HG03469 (cell line): ENCODE measurements around the gene ORC6.
"Not testable (repeated sequence)": the region's sequence is repeated elsewhere in the genome, so short reads cannot be mapped to it uniquely, and the experiment has no call there.

ENCODE experiments used
- ATAC-seq: cut with Tn5 transposase; IDR thresholded peaks from one replicate; pipeline ENCODE4 v1.9.1; 2021; ENCODE audit warnings: mild to moderate bottlenecking, moderate library complexity, moderate number of reproducible peaks; ENCODE audit not compliant: unreplicated experiment

ORC6 gene

GRCh38 chr16:46689365-46690280 lies at the start of gene ORC6:
TSS of gene ORC6 (plus strand) at chr16:46689659. CDS start at chr16:46689706, 47 bp downstream.
- peak; percentile 50 for ATAC-seq

DNA sequence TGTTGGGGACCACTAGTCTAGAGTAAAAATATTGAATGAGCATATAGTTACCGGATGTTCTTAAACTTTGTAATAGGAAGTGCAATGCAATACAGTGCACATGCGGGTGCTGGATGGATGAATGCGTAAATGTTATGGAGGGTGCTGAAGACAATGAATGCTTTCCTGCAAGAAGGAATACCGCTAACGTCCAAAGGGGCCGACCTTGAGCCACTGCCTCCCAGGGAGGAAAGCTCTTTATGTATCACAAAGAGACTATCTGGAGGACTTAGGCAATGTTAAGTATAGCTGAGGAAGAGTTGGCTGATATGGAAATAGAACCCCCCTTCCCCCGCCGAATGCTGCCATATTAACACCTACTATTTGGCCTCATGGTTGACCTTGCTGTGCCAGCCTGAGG lies 40.8 kb upstream of the ORC6 start:
- no peak for ATAC-seq

DNA sequence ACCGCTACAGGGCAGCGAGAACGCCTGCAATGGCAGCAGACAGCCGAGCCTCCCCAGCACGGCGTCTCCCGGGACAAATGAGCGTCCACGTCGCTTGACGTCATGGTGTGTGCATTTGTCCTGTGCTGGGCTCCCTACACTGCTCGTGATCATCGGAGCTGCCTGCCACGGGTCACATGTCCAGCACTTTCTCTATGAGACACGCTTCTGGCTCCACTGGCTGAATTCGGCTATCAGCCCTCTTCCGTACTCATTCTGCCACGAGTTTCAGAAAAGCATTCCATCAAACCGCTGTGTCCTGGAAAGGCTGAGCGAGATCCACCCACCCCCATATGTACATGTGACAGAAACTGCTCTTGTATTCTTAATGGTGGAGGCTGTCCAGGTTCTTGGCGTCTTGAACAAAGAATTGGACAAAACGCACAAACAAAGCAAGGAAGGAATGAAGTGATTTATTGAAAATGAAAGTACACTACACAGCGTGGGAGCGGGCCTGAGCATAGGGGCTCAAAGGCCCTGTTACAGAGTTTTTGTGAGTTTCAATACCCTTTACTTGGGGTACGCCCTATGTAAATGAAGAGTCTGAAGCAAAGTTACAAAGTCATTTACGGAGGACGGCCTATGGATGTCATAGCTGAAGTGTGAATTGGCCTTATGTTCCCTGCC lies 39.7 kb upstream of the ORC6 start:
- ATAC-seq, result no peak

- ATAC-seq, result no peak
Observed at GRCh38 chr16:46650254-46650623, 39.2 kb upstream of the ORC6 start.

DNA sequence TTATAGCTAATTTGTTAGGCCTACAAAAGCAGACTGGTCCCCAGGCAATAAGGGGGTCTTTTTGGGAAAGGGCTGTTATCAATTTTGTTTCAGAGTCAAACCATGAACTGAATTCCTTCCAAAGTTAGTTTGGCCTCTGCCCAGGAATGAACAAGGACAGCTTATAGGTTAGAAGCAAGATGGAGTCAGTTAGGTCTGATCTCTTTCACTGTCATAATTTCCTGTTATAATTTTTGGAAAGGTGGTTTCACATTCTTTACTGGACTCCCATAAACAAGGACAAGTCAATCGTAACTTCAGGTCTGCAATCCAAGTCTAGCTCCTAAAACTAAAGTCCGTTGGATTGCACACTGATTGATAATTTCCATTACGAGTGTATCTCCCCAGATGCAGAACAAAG lies 38.2 kb upstream of the ORC6 start:
- ATAC-seq, result no peak

DNA sequence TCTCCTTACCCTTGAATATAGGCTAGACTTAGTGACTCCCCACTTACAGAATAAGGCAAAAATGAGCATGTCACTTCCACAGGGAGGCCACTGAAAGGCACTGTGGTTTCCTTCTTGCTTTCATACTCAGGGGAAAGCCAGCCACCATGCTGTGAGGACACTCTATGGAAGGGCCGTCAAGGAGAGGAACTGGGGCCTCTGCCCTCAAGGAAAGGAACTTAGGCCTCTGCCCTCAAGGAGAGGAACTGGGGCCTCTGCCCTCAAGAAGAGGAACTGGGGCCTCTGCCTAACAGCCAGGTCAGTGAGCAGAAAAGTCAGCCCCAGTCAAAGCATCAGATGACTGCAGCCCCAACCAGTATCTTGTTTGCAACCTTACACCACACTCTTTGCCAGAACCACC lies 30.5 kb upstream of the ORC6 start:
- peak; percentile 89 for ATAC-seq

DNA sequence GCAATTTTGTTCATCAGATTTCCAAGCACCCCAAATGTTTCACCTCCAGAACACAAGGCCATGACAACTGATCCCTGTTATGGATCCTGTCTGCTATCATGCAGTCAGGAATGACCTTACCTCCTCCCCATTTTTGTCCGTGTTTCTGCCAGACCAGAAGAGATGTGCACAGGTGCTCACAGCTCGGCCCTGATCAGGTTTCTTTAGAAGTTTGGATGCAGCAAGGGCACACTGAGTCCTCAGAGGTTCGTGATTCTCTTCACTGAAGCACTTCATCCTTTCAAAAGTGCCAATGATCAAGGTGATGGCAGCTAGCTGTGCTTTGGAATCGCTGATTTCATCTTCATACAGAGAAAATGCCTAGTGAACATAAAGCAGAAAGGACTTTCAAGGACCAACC lies 27.3 kb upstream of the ORC6 start:
- no peak for ATAC-seq

DNA sequence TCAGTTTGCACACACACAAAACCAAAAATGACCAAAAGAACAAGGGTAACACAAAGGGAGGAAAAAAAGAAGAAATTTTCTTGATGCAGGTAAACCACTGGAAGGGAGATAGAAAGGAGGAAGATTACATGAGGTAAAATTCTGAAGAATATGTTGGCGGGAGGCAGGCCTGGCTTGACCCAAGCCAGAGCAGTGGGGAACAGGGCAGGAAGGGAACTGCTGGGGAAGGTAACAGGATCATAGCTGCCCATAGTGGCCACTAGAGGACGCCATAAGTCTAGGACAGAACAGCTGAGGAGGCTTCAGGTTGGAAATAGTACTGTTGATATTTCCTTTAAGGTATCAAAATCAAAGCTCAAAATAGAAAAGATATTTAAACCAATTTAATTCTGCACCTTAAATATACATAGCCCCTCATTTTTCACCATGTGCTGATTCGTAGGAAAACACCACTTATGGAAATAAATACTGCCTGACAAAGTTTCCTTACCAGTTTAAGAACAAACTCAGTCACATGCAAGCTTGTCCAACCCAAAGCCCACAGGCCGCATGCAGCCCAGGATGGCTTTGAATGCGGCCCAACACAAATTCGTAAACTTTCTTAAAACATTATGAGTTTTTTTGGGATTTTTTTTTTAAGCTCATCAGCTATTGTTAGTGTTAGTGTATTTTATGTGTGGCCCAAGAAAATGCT lies 16.0 kb upstream of the ORC6 start:
- ATAC-seq, result no peak

DNA sequence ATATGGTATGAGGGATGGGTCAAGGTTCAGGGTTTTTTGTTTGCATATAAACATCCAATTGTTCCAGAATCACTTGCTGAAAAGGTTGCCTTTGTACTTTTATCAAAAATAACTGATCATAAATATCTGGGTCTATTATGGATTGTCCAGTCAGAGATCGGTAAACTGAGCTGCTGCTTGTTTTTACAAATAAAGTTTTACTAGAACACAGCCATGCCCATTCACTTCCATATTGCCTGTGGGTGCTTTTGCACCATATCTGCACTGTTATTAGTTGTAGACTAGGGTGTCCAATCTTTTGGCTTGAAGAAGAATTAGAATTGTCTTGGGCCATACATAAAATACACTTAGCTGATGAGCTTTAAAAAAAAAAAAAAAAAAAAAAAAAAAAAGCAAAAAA lies 11.5 kb upstream of the ORC6 start:
- not testable (repeated sequence) for ATAC-seq

- not testable (repeated sequence) for ATAC-seq
Observed at GRCh38 chr16:46681867-46682266, 7.6 kb upstream of the ORC6 start.

- ATAC-seq, result no peak
Observed at GRCh38 chr16:46686815-46687473, 2.5 kb upstream of the ORC6 start.

GRCh38 chr16:46687486-46687885 lies 2.0 kb upstream of the ORC6 start:
- no peak for ATAC-seq

- ATAC-seq, result no peak
Observed at GRCh38 chr16:46688101-46688653, 1.3 kb upstream of the ORC6 start.

- peak; percentile 69 for ATAC-seq
Observed at GRCh38 chr16:46688654-46689364, 650 bp upstream of the ORC6 start, which contains the start of gene VPS35. TSS of gene VPS35 (minus strand) at chr16:46689178. CDS start at chr16:46689133, 45 bp downstream.

DNA sequence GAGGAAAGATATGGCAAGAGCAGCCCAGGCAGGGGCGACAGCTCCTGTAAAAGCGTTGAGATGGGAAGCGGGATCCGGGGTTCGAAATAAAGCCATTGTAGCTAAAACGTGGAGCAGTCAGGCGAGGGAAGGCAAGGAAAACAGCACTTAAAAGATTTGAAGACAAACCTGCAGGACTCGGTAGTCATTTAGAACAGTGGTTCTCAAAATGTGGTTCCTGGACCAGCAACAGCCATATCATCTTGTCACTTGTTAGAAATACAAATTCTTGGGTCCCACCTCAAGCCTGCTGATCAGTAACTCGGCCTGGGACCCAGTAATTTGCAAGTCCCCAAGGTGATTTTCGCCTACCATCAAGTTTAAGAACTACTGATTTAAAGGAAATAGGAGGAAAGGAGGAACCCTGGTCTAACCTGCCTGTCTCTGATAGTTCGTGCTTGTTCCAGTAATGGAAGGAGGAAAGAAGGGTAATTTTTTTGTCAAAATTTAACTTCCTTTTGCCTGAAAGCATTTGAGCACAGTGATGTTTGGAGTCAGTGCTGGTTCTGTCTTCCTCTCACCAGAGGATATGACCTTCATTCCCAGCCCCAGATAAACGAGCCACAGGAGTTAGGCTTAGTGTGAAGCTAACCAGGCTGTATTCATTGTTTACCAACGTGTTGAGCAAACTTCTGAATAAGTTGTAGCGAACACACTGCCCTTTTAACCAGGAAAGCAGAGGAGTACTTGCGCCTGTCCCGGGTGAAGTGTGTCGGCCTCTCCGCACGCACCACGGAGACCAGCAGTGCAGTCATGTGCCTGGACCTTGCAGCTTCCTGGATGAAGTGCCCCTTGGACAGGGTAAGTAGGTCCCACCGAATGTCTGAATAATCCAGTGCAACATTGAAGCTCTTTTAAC lies 1.1 kb downstream of the ORC6 start:
- no peak for ATAC-seq

DNA sequence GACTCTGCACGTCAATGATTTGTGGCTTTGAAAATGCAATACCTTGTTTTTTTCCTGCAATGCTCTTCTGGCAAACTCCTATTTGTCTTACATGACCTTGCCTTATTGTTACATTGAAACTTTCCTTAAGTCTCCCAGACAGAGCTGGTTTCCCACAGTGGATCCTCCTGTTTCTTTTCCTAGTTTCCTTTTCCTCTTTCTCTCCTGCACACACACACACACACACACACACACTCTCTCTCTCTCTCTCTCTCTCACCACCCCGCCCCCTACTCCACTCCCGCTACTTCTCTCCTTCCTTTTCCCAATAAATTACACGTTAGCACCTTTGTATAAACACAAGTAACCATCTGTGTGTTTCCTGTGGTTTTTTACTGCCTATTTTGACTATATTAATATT lies 2.3 kb downstream of the ORC6 start:
- ATAC-seq, result no peak

- no peak for ATAC-seq
Observed at GRCh38 chr16:46693598-46693997, 4.1 kb downstream of the ORC6 start.

DNA sequence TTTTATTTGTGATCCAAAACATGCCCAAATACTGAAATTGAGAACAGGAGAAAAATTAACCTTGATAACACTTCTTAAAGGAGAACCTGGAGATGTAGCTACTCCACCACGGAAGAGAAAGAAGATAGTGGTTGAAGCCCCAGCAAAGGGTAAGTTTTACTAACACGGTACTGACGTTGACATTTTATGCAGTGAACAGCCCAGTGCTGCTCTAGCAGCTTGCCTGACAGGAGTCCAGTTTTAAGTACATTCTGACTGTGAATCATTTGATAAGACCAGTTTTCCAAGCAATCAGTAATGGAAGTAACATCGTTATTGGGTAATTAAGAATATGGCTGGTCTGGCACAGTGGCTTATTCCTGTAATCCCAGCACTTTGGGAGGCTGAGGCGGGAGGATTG lies 6.5 kb downstream of the ORC6 start:
- no peak for ATAC-seq

GRCh38 chr16:46696957-46697356 lies 7.5 kb downstream of the ORC6 start:
- no peak for ATAC-seq
